HG03175 (cell line): ENCODE data around the gene RBM39.
"Not testable (repeated sequence)": the region's sequence is repeated elsewhere in the genome, so short reads cannot be mapped to it uniquely, and the experiment has no call there.

Source experiments
- ATAC-seq: cut with Tn5 transposase; IDR thresholded peaks from one replicate; pipeline ENCODE4 v1.9.1; 2021; ENCODE audit warnings: mild to moderate bottlenecking, moderate library complexity; ENCODE audit not compliant: unreplicated experiment

The RBM39 gene

DNA sequence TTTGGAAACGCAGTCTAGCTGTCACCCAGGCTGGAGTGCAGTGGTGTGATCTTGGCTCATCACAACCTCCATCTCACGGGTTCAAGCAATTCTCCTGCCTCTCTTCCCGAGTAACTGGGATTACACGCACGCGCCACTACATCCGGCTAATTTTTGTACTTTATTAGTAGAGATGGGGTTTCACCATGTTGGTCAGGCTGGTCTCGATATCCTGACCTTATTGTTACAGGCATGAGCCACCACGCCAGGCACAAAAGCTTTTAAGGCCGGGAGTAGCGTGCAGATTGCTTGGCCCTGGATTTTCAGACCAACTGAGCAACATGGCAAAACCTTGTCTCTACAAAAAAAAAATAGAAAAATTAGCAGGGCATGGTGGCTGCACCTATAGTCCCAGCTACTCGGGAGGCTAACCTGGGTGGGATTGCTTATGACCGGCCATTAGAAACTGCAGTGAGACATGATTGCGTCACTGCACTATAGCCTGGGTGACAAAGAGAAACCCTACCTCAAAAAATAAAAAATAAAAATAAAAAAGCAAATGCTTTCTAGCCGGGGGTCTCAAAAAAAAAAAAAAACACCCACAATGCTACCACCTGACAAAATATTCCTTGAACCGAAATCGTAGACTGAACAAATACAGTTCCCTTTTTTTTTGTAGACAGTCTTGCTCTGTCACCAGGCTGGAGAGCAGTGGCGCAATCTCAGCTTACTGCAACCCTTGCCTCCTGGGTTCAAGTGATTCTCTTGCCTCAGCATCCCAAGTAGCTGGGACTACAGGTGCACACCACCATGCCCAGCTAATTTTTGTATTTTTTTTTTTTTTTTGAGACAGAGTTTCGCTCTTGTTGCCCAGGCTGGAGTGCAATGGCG lies 15.0 kb downstream of the RBM39 start:
- no peak for ATAC-seq

DNA sequence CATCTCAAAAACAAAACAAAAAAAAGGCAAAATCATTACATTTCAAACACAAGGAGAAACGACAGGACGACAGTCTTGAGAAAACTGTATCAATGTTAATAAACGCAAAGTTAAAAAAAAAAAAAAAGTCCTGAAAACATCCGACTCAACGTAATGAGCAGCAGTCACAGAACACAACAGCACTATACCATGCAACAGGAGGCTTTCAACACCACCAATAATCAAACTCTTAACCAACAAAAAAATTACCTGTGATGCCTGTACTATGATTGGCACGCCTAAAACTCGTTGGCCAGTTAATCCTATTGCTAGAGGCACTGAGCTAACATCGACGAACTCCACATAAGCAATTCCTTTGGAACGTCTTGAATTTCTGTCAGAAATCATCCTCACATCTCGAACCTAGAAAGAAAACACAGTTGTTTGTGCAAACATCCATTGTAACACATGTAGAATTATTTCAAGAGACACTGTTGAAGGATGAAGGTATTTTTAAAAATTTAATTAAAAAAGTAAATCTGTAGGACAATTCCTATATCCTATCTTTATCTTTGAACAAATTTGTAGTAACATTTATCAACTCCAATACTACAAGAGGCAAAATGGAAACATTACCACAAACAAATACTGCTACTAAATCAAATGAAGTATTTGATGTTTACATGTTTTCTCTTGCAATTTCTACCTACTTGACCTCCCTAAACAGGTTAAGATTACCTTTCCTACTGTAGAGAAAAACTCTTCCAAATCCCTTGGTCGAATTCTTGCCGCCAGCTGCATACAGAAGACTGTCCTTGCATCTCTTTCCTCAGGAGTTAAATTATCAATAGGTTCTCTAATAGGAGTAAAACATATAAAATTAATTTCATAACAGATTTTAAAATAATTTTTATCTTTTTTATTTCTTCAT lies 17.5 kb downstream of the RBM39 start:
- ATAC-seq = no peak

DNA sequence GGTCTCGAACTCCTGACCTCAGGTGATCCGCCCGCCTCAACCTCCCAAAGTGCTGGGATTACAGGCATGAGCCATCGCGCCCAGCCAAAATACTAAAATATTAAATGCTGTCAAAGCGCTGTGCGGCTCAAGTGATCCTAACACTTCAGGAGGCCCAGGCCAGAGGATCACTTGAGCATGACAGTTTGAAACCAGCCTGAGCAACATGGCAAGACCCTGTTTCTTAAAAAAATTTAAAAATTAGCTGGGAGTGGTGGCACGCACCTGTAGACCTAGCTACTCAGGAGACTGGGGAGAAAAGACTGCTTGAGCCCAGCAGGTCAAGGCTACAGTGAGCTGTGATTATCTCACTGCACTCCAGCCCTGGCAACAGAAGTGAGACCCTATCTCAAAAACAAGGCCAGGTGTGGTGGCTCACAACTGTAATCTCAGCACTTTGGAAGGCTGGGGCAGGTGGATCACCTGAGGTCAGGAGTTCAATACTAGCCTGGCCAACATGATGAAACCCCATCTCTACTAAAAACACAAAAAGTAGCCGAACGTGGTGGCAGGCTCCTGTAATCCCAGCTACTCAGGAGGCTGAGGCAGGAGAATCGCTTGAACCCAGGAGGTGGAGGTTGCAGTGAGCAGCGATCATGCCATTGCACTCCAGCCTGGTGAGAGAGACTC lies 18.3 kb downstream of the RBM39 start:
- not testable (repeated sequence) for ATAC-seq

DNA sequence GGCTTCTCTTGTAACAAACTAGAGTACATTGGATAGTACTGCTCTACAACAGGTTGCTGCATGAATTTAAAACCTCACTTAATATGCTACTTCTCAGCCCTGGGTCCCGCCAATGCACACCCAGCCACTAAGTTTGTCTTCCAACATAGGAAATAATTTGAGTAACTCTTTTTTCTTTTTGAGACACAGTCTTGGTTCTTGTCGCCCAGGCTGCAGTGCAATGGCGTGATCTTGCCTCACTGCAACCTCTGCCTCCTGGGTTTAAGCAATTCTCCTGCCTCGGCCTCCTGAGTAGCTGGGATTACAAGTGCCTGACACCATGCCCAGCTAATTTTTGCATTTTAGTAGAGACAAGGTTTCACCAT lies 18.8 kb downstream of the RBM39 start:
- ATAC-seq = not testable (repeated sequence)

DNA sequence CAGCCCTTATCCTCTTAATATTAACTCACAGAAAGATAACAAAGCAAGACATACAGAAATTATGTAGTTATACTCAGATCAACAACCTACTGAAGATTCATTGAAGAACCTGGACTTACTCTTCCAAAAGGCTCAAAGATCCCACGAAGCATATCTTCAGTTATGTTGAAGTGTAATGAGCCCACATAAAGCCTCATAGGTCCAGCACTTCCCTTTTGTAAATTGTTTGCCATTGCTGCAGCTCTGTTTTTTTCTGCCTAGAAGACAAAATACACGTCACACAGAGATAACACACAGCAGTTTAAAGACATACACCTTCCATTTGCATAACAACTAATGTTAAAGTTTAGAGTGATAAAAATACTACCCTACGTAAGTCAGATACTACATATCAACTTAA lies 20.4 kb downstream of the RBM39 start:
- no peak for ATAC-seq

DNA sequence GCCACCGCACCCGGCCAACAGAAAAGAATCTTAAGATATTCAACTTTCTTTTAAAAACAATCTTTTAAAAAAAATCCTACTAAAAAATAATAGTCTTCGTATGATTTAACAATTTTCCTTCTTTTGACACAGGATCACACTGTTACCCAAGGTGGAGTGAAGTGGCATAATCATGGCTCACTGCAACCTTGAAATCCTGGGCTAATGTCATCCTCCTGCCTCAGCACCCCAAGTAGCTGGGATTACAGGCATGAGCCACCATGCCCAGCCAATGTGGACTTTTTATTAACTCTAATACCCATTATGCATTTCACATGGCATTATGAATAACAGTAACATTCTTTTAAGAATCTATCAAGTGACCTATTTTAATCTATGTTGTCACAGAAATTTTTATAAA lies 20.8 kb downstream of the RBM39 start:
- no peak for ATAC-seq

DNA sequence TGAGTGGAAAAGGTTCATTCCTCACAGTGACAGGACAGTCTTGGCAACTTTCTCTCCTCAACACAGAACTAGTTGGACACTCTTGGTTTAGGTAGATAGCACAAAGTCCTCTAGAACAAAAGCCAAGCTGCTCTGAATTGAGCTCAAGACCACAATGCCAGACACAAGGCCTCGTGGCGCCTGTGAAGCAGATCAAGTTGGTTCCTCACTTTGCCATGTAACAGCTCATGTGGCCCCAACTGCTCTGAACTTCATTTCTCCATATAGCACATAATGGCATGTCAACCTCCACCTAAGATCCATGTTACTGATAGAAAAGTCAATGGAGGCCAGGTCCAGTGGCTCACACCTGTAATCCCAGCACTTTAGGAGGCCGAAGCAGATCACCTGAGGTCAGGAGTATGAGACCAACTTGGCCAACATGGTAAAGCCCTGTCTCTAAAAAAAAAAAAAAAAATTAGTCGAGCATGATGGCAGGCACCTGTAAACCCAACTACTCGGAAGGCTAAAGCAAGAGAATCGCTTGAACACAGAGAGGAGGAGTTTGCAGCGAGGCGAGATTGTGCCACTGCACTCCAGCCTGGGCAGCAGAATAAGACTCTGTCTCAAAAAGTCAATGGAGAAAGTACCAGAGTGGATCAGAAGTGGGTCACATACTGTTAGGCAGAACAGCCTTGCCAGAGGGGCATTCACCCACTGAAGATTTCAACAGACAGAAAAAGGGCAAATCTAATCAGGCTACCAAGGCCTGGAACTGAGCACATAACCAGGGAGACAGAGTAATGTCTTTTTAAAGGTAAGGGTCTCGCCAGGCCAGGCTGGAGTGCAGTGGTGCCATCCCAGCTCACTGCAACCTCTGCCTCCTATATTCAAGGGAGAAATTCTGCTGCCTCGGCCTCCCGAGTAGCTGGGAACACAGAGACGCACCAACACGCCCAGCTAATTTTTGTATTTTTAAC lies 21.6 kb downstream of the RBM39 start:
- ATAC-seq = no peak

DNA sequence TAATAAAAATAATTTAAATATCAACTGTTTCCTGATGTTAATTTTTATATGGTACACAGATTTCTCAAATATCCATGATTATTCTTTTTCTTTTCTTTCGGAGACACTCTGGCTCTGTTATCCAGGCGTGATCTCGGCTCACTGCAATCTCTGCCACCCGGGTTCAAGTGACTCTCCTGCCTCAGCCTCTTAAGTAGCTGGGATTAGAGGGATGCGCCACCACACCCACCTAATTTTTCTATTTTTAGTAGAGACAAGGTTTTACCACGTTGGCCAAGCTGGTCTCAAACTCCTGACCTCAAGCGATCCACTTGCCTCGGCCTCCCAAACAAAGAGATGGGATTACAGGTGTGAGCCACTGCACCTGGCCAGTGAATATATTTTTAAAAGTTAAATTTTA lies 22.3 kb downstream of the RBM39 start:
- ATAC-seq = no peak

DNA sequence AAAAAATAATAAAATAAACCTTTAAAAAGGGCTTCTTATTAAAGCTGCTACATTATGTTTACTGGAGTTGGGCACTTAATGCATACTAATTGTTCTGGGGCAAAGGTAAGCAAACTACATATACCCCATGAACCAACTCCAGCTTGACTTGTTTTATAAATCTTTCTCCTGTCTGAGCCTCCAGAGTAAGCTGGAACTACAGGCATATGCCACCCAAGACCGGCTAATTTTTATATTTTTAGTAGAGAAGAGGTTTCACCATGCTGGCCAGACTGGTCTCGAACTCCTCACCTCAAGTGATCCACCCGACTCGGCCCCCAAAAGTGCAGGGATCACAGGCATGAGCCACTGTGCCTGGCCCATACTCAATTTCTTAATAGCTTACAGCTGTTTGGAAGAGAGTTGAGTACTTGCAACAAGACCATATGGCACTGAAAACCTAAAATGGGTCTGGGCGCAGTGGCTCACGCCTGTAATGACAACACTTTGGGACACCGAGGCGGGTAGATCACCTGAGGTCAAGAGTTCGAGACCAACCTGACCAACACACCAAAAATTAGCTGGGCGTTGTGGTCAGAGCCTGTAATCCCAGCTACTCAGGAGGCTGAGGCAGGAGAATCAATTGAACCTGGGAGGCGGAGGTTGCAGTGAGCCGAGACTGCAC lies 23.0 kb downstream of the RBM39 start:
- no peak for ATAC-seq

GRCh38 chr20:35718321-35718720 lies 23.7 kb downstream of the RBM39 start:
- not testable (repeated sequence) for ATAC-seq

GRCh38 chr20:35716330-35716729 lies 25.7 kb downstream of the RBM39 start:
- no peak for ATAC-seq

DNA sequence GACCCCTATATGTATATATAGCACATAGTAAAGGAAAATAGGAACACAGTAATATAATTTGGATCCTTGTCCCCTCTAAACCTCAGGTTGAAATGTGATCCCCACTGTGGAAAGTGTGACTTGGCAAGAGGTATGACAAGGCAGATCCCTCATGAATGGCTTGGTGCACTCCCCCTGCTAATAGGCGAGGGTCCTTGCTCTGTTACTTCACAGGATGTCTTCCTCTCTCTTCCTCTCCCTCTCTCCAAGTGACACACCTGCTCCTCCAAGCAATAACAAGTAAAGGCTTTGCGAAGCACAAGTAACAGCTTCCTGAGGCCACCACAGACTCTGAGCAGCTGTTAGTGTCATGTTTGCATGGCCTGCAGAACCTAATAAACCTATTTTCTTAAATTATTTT lies 26.4 kb downstream of the RBM39 start:
- no peak for ATAC-seq

DNA sequence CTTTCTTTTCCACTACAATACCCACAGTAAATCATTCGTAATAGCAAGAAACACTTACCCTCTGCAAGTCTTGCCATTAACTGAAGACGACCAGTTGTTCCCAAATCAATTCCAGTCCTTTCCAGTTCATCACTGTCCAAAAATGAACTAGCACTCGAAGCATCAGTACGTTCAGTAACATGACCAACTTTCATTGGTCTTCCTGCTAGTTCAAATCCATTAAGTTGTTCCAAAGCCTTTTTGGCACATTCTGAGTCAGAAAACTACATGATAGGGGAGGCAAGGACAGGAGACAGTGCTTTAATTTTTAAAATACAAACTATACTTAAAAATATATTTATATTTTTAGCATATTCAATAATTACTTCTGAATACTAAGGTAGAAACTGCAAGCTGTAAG lies 27.9 kb downstream of the RBM39 start:
- ATAC-seq = no peak

GRCh38 chr20:35713120-35713519 lies 28.9 kb downstream of the RBM39 start:
- not testable (repeated sequence) for ATAC-seq

DNA sequence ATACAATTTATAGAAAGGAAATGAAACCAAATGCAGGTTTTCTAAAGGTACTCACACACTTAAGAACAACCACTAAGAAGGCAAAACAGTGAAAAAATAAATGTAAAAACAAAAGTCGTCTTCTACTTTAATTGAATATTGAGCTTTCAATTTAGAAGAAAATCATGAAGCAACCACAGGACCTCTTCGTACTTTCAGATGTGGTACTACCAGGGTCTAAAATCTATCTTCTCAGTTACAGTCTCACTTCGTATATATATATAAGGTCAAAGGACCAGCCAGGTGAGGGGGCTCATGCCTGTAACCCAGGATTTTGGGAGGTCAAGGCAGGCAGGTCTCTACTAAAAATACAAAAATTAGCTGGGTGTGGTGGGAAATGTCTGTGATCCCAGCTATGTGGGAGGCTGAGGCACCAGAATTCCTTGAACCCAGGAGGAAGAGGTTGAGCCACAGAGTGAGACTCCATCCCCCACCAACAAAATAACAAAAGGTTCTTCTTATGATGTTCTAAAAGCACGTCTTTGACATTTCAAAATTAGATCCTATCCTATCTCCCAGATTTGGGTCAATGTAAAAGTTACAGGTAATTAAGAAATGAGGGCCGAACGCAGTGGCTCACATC lies 30.4 kb downstream of the RBM39 start:
- no peak for ATAC-seq

- ATAC-seq = no peak
Measured at GRCh38 chr20:35710884-35711587, 31.0 kb downstream of the RBM39 start.

DNA sequence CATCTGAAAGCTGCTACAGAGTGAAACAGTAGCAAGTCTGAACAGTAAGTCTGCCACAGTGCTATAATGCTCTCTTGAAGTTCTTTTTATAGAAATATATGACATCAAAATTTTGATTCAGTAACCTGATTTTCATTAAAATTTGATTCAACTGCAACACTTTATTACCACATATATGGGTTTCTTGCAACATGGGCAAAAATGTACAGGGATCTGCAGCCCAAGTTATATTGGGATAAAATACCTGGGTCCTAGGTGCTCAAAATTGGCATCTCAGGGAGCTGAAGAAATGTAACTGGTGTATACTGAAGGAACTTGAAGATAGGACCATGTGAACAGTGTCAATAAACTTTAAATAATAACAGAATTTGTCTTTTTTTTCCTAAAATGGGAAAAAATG lies 32.0 kb downstream of the RBM39 start:
- no peak for ATAC-seq

DNA sequence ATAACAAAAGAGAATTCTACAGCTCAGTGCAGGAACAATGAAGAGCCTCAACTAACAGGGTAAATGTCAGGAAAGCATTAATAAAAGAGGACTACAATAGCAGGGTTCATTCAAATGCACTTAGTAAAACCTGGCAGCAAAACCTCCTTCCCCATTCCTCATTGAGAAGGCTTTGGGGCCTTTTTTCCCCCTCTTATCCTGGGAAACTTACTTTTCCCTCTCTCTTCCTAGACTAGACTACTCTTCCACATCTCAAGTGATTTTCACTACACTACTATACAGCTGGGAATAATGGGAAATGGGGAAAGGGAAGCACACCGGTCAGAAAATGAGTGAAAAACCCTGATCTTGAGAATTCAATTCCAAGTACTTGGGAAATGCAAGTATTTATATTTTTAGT lies 32.8 kb downstream of the RBM39 start:
- no peak for ATAC-seq

GRCh38 chr20:35708502-35708901 lies 33.6 kb downstream of the RBM39 start:
- no peak for ATAC-seq
